K562 (cell line): ENCODE results near the gene CAGE1. TPM values are rescaled to one million over a fixed set of nuclear protein-coding genes. Genes with fewer than 3 reads are reported as not detected.

Source experiments
- ATAC-seq: fragments of 200-7000 bp; cut with Tn5 transposase; 3 replicates; pipeline ENCODE4 v1.9.1; 2020; ENCODE audit warnings: moderate library complexity
- BruUV-seq: library from RNA; stranded (reverse); fragments of 400-500 nt; replicated peaks from 2 replicates; lab custom pipeline; 2021; lab: Mats Ljungman, UMichigan
- CTCF ChIA-PET: fragments of 300-600 bp; formaldehyde crosslinking; extraction: SDS; loops from one replicate; lab custom pipeline; 2021; ENCODE audit warnings: low intra/inter-chr PET ratio; lab: Yijun Ruan, JAX
- POLR2A ChIA-PET: fragments of 300-600, 350-650 bp; sonication (Branson Sonifier 250); formaldehyde crosslinking; extraction: SDS; loops from one replicate; lab custom pipeline; 2021; ENCODE audit warnings: antibody characterized with exemption, inconsistent platforms; lab: Yijun Ruan, JAX
- DNase-seq, 4 experiments: peaks; one replicate each; pipeline versions ENCODE4 v3.0.0 to v3.0.0-alpha.2; 2011 to 2018; ENCODE audit warnings: low spot score in 3 of 4, mixed read lengths in 3 of 4; ENCODE audit errors: extremely low read depth in 1 of 4
- FAIRE-seq: peaks from 2 replicates; lab custom pipeline; 2011; peaks lifted over from hg19 to GRCh38; lab: Jason Lieb, UNC
- H2AFZ ChIP-seq: 2 replicates; pipeline ENCODE4 v1.6.0; 2011; ENCODE audit warnings: low read depth, low read length, control low read depth, inconsistent platforms
- H3K27ac ChIP-seq: fragments of 200-600 bp; 3 replicates; pipeline ENCODE4 v1.8.0; 2011; ENCODE audit warnings: low read depth, mild to moderate bottlenecking, control low read depth, inconsistent platforms, low read length, moderate library complexity, mixed read lengths; ENCODE audit errors: extremely low read depth
- H3K27me3 ChIP-seq, 2 experiments: fragments of 300-600 bp in 1 of 2; 2 replicates in 1 of 2; 3 replicates in 1 of 2; pipeline versions ENCODE4 v1.6.0 to v1.8.0; 2011; ENCODE audit warnings: inconsistent platforms in 2 of 2, low read length in 2 of 2, mild to moderate bottlenecking in 1 of 2, mixed read lengths in 1 of 2, moderate library complexity in 1 of 2; ENCODE audit not compliant: control insufficient read depth in 2 of 2, insufficient read depth in 2 of 2
- H3K36me3 ChIP-seq: fragments of 300-600 bp; 3 replicates; pipeline ENCODE4 v1.8.0; 2011; ENCODE audit warnings: mild to moderate bottlenecking, low read length, inconsistent platforms; ENCODE audit not compliant: control insufficient read depth, insufficient read depth
- H3K4me1 ChIP-seq, 2 experiments: fragments of 200-600 bp in 1 of 2; replicated peaks in 1 of 2; 2 replicates in 1 of 2; 3 replicates in 1 of 2; pipeline versions ENCODE4 v1.5.1 to v1.8.0; 2011; ENCODE audit warnings: inconsistent platforms in 2 of 2, low read length in 2 of 2, mild to moderate bottlenecking in 1 of 2, mixed read lengths in 1 of 2, moderate library complexity in 1 of 2; ENCODE audit not compliant: control insufficient read depth in 2 of 2, insufficient read depth in 2 of 2
- H3K4me2 ChIP-seq: 2 replicates; pipeline ENCODE4 v1.6.1; 2011; ENCODE audit warnings: low read length, control low read depth, inconsistent platforms, mixed read lengths; ENCODE audit not compliant: insufficient read depth
- H3K4me3 ChIP-seq: fragments of 200-600 bp; sonication (generic), shearing (Covaris generic); 2 replicates; pipeline ENCODE4 v1.5.1; 2016; ENCODE audit warnings: control low read depth, inconsistent platforms
- H3K79me2 ChIP-seq: fragments of 200-600 bp; 3 replicates; pipeline ENCODE4 v1.8.0; 2011; ENCODE audit warnings: low read length, inconsistent platforms; ENCODE audit not compliant: control insufficient read depth, insufficient read depth
- H3K9ac ChIP-seq, 2 experiments: 2 replicates each; pipeline versions ENCODE4 v1.6.0 to v1.6.1; 2011; ENCODE audit warnings: low read depth in 2 of 2, low read length in 2 of 2, control low read depth in 1 of 2, inconsistent platforms in 1 of 2, mild to moderate bottlenecking in 1 of 2, mixed read lengths in 1 of 2; ENCODE audit not compliant: insufficient read depth in 1 of 2
- H3K9me1 ChIP-seq: one replicate; pipeline ENCODE4 v1.6.0; 2011; ENCODE audit warnings: inconsistent platforms, mild to moderate bottlenecking, low read length, moderate library complexity; ENCODE audit not compliant: control insufficient read depth, insufficient read depth
- H3K9me3 ChIP-seq: replicated peaks from 2 replicates; pipeline ENCODE4 v1.5.1; 2011; ENCODE audit warnings: low read depth, low read length, inconsistent platforms; ENCODE audit not compliant: control insufficient read depth, insufficient read depth
- H4K20me1 ChIP-seq: replicated peaks from 2 replicates; pipeline ENCODE4 v1.6.1; 2011; ENCODE audit warnings: low read length, inconsistent platforms, mixed read lengths; ENCODE audit not compliant: control insufficient read depth, insufficient read depth
- CBX2 ChIP-seq: fragments of 200-600 bp; sonication (generic); IDR thresholded peaks from one replicate; pipeline ENCODE4 v1.6.1; 2012; ENCODE audit warnings: mild to moderate bottlenecking, low read length, inconsistent platforms; ENCODE audit not compliant: insufficient read depth, poor library complexity, severe bottlenecking
- EHMT2 ChIP-seq: fragments of 450-650 bp; IDR thresholded peaks from 2 replicates; pipeline ENCODE4 v1.6.1; 2018; ENCODE audit warnings: antibody characterized with exemption
- GABPB2 ChIP-seq: fragments of 250-450 bp; sonication (Bioruptor Pico); conservative IDR thresholded peaks from 2 replicates; pipeline ENCODE4 v1.5.1; 2021; ENCODE audit warnings: mild to moderate bottlenecking
- KHSRP ChIP-seq: fragments of 450-650 bp; IDR thresholded peaks from 2 replicates; pipeline ENCODE4 v1.6.1; 2017
- MECOM ChIP-seq: fragments of 250-450 bp; sonication (Bioruptor Pico); IDR thresholded peaks from 2 replicates; pipeline ENCODE4 v1.8.0; 2022; ENCODE audit warnings: inconsistent platforms
- PHF21A ChIP-seq: fragments of 450-650 bp; IDR thresholded peaks from 2 replicates; pipeline ENCODE4 v1.6.1; 2017; ENCODE audit warnings: low read depth, borderline replicate concordance
- RBM15 ChIP-seq: fragments of 200-400 bp; formaldehyde crosslinking; IDR thresholded peaks from 2 replicates; pipeline ENCODE4 v1.6.1; 2018; ENCODE audit warnings: mild to moderate bottlenecking, low read length, moderate library complexity; ENCODE audit not compliant: insufficient read depth
- RBM22 ChIP-seq: fragments of 200-400 bp; formaldehyde crosslinking; IDR thresholded peaks from 2 replicates; pipeline ENCODE4 v1.6.1; 2018; ENCODE audit warnings: low read length, low read depth; ENCODE audit not compliant: poor library complexity, severe bottlenecking
- ZNF133 ChIP-seq: fragments of 250-450 bp; sonication (Bioruptor Pico); IDR thresholded peaks from 2 replicates; pipeline ENCODE4 v1.4.0; 2020; ENCODE audit warnings: mild to moderate bottlenecking
- ZNF311 ChIP-seq: fragments of 250-450 bp; sonication (Bioruptor Pico); IDR thresholded peaks from 2 replicates; pipeline ENCODE4 v1.4.0; 2020; ENCODE audit warnings: mild to moderate bottlenecking, moderate library complexity
- ZNF785 ChIP-seq: fragments of 250-450 bp; sonication (Bioruptor Pico); IDR thresholded peaks from 2 replicates; pipeline ENCODE4 v1.4.0; 2020; ENCODE audit warnings: mild to moderate bottlenecking
- WGBS: fragments of 100-300 bp; shearing (Covaris generic); methylation state at CpG from one replicate; pipeline ENCODE4 v1.1.6; 2016; ENCODE audit warnings: low coverage, mixed read lengths; ENCODE audit not compliant: insufficient coverage; ENCODE audit errors: missing lambda C conversion rate; 5-methylcytosine and 5-hydroxymethylcytosine counted together
- in situ Hi-C: fragments of 300-500 bp; cut with MboI; formaldehyde crosslinking; loops from 4 replicates; pipeline ENCODE4 v1.15.0; 2018; ENCODE audit warnings: inconsistent platforms, mixed read lengths
- intact Hi-C: fragments of 100-400 bp; cut with micrococcal nuclease; formaldehyde crosslinking; loops from 2 replicates; pipeline ENCODE4 v1.14.2; 2022
- polyA plus RNA-seq, 8 experiments: library from polyadenylated mRNA; depleted of rRNA in 4 of 8; stranded (reverse) in 5 of 8; unstranded in 3 of 8; fragments of >200 nt; fragmentation: Nextera tagmentation in 2 of 8; fragmentation: Illumina TruSeq in 1 of 8; extraction: Ambion mirVana in 2 of 8; extraction: Trizol in 1 of 8; gene quantifications; 2 replicates each; pipeline versions ENCODE4 v1.2.1 to v1.2.3, GENCODE V29; 2011 to 2014; ENCODE audit warnings: inconsistent platforms in 1 of 8, missing spikeins in 1 of 8
- total RNA-seq, 7 experiments: library from RNA; depleted of rRNA in 6 of 7; stranded (reverse); fragments of >200 nt in 6 of 7; fragmentation: Illumina TruSeq in 2 of 7; extraction: Trizol in 2 of 7; gene quantifications; 2 replicates each; pipeline versions ENCODE4 v1.2.1 to v1.2.3, GENCODE V29; 2011 to 2021; ENCODE audit warnings: low replicate concordance in 1 of 7
- TF ChIP-seq, protein P1 (sequence below): sonication (generic); formaldehyde crosslinking; IDR thresholded peaks from 2 replicates; pipeline ENCODE4 v1.8.0; 2022; ENCODE audit warnings: mild to moderate bottlenecking, low read depth, missing genetic modification reagents

CAGE1 gene
- total and polyA plus RNA-seq, 9 of the 15 experiments (the other 6 are each of a cell fraction or from before 2014, with no cell fraction given), result 0.13 to 0.33 (median 0.18) TPM; not detected in 4

DNA sequence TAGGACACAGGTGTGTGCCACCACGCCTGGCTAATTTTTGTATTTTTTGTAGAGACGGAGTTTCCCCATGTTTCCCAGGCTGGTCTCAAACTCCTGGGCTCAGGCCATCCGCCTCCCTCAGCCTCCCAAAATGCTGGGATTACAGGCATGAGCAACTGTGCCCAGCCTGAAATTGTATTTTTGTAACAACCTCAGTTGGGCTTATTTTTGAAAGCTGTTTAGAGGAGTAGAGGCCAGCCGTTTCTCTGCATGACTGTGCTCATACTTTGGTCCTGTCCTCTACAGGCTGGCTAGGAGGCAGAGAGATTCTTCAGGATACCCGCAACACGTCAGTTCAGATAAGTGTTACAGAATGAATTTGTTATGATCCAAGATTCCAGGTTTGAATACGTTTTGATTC lies 22.1 kb downstream of the CAGE1 start:
- Histone ChIP-seq H2AFZ (no peak overlapping the region), H3K4me2 (no peak overlapping the region), H3K9me3 (no peaks in the 10 kb centered on the region), H3K9me1 (no peaks in the 10 kb centered on the region), H3K27ac (no peak overlapping the region), H3K36me3 (no peaks in the 10 kb centered on the region), H4K20me1 (no peaks in the 10 kb centered on the region), H3K27me3 (peaks cover 16 to 33% of the 10 kb centered on the region in 2 experiments), H3K4me3 (no peak overlapping the region), H3K9ac (no peak overlapping the region), H3K79me2 (no peaks in the 10 kb centered on the region), H3K4me1 (no peaks in the 10 kb centered on the region)
- POLR2A ChIA-PET, result interaction anchor here (0.6 kb wide), 1 partner anchor 18 kb away, joined by 3 read pairs; no protein-coding TSS in a partner anchor
- DNase-seq (no peak), FAIRE-seq (no peak), ATAC-seq (no peak; the same call in 2 of the 3 replicates)
- intact Hi-C loops, result no loop called here
- 13% methylated on average over 7 of the region's 7 CpGs for WGBS
- BruUV-seq, result no TSS peak
- TF ChIP-seq MECOM (no peak), GABPB2 (CRISPR knock-in tag) (no peak), PHF21A (no peak), ZNF311 (no peak), RBM15 (no peak), RBM22 (no peak), ZNF133 (no peak), CBX2 (no peak), KHSRP (no peak), ZNF785 (no peak), EHMT2 (no peak)
- TF ChIP-seq, protein P1, sequence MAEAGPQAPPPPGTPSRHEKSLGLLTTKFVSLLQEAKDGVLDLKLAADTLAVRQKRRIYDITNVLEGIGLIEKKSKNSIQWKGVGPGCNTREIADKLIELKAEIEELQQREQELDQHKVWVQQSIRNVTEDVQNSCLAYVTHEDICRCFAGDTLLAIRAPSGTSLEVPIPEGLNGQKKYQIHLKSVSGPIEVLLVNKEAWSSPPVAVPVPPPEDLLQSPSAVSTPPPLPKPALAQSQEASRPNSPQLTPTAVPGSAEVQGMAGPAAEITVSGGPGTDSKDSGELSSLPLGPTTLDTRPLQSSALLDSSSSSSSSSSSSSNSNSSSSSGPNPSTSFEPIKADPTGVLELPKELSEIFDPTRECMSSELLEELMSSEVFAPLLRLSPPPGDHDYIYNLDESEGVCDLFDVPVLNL, result no peak
- CTCF ChIA-PET, result no interaction called here
- in situ Hi-C loops, result no loop called here
